ENCODE data around the gene OPCML.

OPCML gene

GRCh38 chr11:133536198-133536597, 3.9 kb upstream of the OPCML start:
- DNase-seq, result no peak

- no peak for DNase-seq
Observed at GRCh38 chr11:133533205-133533604, 904 bp upstream of the OPCML start.

GRCh38 chr11:133531458-133531857, 843 bp downstream of the OPCML start:
- DNase-seq, result no peak

- no peak for DNase-seq
Observed at GRCh38 chr11:133530501-133530835, 1.8 kb downstream of the OPCML start.

- no peak for DNase-seq
Observed at GRCh38 chr11:133529807-133530500, 2.3 kb downstream of the OPCML start.

DNA sequence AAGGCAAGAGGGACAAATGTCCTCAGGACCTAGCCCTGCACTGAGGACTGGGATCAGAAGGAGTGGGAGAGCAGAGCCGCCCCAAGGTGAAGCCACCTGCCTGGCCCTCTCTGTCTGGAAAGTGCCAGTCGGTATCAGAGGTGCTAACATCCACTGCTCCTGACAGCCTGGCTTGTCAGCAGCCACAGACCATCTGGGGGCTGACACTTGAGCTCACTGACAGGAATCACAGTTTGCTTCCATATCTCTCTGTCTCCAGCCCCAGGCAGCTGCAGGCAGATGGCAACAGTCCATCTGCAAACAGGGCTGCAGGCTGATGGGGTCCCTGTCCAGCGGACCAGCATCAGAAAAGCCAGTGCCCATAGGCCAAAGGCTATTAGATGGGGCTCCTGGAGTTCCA, 5.5 kb downstream of the OPCML start:
- DNase-seq, result no peak

GRCh38 chr11:133525976-133526375, 6.3 kb downstream of the OPCML start:
- DNase-seq, result no peak

GRCh38 chr11:133524488-133524887, 7.8 kb downstream of the OPCML start:
- DNase-seq, result no peak

GRCh38 chr11:133522344-133522743, 10.0 kb downstream of the OPCML start:
- DNase-seq, result no peak

DNA sequence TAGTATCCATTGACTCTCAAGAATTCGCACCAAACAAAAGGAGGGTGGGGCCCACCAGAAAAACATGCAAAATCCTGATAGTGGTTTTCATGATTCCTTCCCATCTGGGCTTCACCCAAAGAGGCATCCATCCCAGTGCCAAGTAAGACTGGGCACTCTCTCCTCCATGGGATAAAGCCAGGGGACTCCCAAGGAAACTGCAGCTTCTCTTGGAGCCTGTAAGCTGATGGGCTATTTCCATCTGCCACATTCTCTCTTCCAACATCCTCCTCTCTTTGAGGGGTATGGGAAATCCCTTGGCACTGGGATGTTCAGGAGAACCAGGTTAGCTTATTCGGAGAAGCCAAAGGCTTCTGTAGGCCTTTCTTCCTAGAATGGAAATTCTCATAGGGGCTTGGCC, 10.8 kb downstream of the OPCML start:
- no peak for DNase-seq

DNA sequence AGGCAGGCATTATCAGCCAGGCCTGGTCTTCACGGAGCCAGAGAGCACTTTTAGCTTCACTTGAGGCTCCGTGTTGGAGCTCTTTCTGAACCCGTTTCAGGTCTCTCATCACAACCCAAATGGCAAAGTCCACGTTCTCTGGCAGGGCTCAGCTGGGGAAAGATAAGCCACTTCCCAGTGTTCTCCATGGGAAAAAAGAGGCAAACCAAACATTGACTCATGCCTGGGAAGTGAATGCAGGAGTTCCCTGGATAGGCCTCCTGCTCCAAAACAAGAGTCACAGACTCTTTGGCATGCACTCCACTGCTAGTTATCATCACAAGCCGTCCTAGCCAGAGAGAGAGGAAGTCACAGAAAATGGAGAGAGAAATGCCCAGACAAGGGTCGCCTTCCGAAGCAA, 11.6 kb downstream of the OPCML start:
- DNase-seq, result no peak

- no peak for DNase-seq
Observed at GRCh38 chr11:133519560-133519959, 12.7 kb downstream of the OPCML start.

DNA sequence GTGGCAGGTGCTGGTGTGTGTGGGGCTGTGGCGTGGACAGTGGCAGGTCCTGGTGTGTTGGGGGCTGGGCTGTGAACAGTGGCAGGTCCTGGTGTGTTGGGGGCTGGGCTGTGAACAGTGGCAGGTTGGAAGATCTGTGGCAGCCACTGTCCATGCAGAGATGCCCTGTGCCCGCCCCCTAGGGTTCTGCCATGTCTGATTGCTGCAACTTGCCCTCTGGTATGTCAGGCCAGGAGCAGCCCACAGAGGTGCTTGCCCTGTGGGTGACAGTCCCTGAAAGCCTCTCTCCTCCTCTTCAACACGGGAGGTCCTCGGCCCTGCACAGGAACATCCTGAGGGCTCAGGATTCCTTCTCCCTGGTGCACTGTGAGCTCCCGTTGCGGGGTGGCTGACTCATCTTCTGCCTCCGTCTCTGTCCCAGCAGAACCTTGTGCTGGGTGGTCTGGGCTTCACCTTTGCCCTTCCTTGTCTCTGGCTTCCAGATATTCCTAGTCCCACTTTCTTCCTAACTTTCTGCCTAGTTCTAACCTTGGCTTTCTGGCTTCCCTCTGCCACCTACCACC, 13.5 kb downstream of the OPCML start:
- no peak for DNase-seq

- no peak for DNase-seq
Observed at GRCh38 chr11:133516845-133517244, 15.5 kb downstream of the OPCML start.

DNA sequence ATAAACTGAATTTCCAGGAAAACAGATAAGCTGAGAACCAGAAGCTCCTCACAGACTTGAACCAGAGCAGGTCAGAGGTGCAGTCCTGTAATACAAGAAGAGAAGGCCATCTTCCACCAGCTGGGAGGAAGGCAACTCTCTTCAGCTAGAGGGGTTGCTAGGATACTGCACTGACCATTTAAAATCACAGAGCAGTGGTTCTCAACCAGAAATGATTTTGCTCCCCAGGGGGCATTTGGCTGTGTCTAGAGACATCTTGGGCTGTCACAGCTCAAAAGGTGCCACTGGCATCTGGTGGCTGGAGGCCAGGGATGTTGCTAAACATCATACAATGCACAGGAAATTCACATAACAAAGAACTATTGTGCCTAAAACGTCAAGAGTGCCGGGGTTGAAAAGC, 17.2 kb downstream of the OPCML start:
- DNase-seq, result no peak

DNA sequence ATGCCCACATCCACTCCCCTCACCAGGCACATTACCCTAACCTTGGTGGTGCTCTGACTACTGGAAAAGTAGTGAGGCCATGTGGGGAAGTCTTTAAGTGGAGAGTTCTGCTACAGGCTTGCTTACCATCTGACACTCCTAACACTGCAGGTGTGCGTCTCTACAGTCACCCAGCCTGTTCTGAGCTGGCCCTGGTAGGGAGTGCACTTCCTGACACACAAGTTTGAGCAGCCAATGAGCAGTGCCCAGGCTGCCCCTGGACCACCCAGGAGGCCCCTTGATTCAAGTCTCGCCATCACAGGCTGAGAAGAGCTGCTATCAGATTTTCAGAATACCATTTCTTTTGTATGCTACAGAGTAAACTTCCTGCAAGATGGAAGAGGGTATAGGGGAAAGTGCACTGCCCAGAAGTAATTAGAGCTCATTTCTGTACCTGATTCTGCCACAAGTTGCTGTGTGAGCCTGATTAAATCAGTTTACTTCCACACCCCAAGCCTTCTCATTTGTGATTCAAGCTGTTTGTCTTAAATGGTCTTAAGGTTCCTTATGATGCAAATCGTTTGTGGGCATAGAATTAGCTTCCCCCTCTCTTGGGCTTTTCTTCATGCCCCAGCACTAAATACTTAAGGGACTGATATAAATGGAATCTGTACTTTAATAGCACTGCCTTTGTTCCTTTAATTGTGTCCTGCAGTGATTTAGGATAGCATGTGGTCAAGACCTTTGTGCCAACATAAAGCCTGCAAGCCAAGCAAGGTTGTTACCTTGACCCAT, 22.2 kb downstream of the OPCML start:
- DNase-seq, result no peak

DNA sequence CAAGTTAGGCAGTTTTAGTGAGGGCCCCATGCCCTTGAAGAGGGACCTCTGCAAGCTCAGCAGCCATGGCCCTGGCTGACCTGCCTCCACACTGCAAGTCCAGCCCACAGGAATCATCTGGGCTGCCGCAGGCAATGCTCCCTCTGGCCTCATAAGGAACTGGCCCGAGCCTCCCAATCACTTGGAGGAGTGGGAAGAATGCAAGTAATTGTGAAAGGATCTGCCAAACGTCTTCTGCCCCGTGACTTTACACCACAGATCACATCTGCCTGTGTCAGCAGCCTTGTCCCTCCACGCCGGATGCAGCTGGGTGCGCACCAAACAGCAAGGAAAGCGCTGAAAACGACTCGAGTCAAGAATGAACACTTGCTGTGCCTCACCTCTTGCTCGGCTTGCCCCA, 23.8 kb downstream of the OPCML start:
- no peak for DNase-seq

- no peak for DNase-seq
Observed at GRCh38 chr11:133507185-133507584, 25.1 kb downstream of the OPCML start.

DNA sequence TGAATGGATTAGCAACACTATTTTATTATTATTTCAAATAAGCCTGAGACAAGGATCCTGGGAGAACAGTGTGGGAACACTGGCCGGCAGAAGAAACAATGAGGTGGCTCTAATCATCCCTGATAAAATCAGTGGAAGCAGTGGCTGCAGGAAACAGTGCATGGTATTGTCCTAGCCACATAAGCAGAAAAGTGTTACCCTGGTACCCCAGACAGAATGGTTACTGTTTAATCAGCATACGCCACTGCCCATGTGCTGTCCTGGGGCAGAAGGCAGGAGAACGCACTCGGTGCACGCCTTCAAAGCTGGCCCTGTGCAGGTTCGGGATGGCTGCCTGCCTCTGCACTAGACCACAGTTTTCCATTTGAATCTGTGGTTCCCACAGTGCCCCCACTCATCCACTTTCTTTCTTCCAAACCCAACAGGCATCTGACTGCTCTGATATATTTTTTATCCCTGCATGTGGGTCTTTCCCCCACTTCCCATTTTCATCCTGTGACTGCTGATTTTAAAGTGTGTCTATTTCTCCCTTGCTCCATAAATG, 25.7 kb downstream of the OPCML start:
- DNase-seq, result no peak

- DNase-seq, result no peak
Observed at GRCh38 chr11:133506023-133506422, 26.3 kb downstream of the OPCML start.

GRCh38 chr11:133504906-133505305, 27.4 kb downstream of the OPCML start:
- no peak for DNase-seq

GRCh38 chr11:133503776-133504175, 28.5 kb downstream of the OPCML start:
- no peak for DNase-seq

DNA sequence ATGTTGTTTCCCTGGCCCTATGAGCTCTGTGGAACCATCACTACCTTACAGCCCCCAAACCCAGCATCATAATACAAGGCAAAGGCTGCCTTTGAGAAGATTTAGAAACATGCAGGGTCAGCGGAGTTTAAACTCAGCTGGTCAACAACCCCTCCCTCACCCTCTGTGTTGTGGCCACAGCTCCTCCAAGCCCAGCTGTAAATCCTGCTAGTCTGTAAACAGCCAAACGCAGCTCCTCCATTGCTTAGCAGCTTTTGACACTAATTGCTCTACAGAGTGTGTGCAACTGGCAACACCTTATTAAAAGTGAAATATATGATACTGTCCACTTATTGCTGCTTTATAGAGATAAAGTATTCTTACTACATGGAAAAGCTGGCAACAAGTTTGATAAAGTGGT, 29.1 kb downstream of the OPCML start:
- no peak for DNase-seq
